ENCODE data around the gene PTGIS. TPM values are rescaled to one million over a fixed set of nuclear protein-coding genes. Genes with fewer than 3 reads are reported as not detected.

Gene PTGIS
- total RNA-seq, 1 donor from 2014 or later, result 72.1 TPM

DNA sequence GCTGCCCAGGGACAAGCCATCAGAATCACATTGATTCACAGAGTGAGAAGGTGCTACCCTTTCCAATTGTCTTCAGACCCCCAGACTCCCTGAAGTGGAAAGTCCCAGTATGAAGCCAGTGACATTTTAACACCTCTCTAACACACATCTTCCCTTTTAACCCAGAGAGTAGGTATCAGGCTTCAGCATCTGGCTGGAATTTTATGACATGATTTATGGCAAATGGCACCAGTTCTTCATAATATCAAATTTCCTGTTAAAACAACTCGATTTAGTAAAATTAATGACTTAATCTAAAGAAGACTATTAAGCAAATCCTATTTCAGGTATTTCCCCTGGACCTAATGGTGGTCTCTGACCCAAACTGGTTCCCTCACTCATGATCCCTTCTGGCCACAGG is 110.5 kb downstream of the PTGIS start:
- peaks cover 47% of the 10 kb centered on the region for H3K27me3 Mint-ChIP-seq (ENCODE audit: unreplicated experiment)
- H3K4me3 Mint-ChIP-seq (ENCODE audit: unreplicated experiment), result no peak overlapping the region
- H3K4me1 Mint-ChIP-seq (ENCODE audit: unreplicated experiment), result no peaks in the 10 kb centered on the region
- H3K9me3 Mint-ChIP-seq (ENCODE audit: unreplicated experiment), result no peaks in the 10 kb centered on the region
- TF ChIP-seq, protein P1, sequence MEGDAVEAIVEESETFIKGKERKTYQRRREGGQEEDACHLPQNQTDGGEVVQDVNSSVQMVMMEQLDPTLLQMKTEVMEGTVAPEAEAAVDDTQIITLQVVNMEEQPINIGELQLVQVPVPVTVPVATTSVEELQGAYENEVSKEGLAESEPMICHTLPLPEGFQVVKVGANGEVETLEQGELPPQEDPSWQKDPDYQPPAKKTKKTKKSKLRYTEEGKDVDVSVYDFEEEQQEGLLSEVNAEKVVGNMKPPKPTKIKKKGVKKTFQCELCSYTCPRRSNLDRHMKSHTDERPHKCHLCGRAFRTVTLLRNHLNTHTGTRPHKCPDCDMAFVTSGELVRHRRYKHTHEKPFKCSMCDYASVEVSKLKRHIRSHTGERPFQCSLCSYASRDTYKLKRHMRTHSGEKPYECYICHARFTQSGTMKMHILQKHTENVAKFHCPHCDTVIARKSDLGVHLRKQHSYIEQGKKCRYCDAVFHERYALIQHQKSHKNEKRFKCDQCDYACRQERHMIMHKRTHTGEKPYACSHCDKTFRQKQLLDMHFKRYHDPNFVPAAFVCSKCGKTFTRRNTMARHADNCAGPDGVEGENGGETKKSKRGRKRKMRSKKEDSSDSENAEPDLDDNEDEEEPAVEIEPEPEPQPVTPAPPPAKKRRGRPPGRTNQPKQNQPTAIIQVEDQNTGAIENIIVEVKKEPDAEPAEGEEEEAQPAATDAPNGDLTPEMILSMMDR (IDR thresholded peaks at IDR 0.05), result no peak
- H3K27ac Mint-ChIP-seq (ENCODE audit: unreplicated experiment), result no peak overlapping the region
- DNase-seq (ENCODE audit: extremely low spot score, unreplicated experiment), result no peak
- peaks cover 14% of the 10 kb centered on the region for H3K36me3 Mint-ChIP-seq (ENCODE audit: unreplicated experiment)

DNA sequence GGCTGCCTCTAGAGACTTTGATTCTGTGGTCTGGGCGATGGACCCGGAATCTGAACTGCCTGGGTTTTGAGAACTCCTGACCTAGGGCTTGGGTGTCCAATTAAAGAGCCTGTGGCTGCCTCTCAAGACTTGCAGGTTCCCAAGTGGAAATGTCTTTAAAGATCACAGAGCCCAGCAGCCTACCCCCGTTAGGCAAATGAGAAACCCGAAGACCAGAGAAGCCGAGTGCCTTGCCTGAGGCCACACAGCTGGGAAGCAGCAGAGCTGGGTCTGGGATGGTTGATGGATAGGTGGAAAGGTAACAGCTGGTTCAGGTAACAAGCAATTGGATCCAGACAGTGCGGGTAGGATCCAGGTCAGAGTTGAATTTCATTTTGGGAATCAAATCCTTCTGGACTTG is 111.3 kb downstream of the PTGIS start:
- no peak for DNase-seq (ENCODE audit: extremely low spot score, unreplicated experiment)
- Mint-ChIP-seq H3K36me3 (ENCODE audit: unreplicated experiment) (peaks cover 15% of the 10 kb centered on the region), H3K27me3 (ENCODE audit: unreplicated experiment) (peaks cover 47% of the 10 kb centered on the region), H3K4me1 (ENCODE audit: unreplicated experiment) (no peaks in the 10 kb centered on the region), H3K4me3 (ENCODE audit: unreplicated experiment) (no peak overlapping the region), H3K9me3 (ENCODE audit: unreplicated experiment) (no peaks in the 10 kb centered on the region), H3K27ac (ENCODE audit: unreplicated experiment) (no peak overlapping the region)
- TF ChIP-seq, protein P1 (IDR thresholded peaks at IDR 0.05), result no peak

DNA sequence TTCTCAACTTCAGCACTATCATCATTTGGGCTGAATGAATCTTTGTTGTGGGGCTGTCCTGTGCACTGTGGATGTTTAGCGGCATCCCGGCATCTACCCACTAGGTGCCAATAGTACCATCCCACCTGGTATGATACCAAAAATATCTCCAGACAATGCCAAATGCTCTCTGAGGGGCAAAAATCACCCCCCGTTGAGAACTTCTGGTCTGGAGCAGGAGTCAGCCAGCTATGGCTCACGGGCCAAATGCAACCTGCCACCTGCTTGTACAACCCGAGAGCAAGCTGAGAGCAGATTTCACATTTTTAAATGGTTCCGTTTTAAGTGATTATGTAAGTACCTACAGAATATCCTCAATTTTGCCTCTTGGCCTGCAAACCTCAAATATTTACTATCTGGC is 112.2 kb downstream of the PTGIS start:
- no peak for DNase-seq (ENCODE audit: extremely low spot score, unreplicated experiment)
- H3K27ac Mint-ChIP-seq (ENCODE audit: unreplicated experiment), result no peak overlapping the region
- TF ChIP-seq, protein P1 (IDR thresholded peaks at IDR 0.05), result no peak
- no peak overlapping the region for H3K4me3 Mint-ChIP-seq (ENCODE audit: unreplicated experiment)
- H3K36me3 Mint-ChIP-seq (ENCODE audit: unreplicated experiment), result peaks cover 15% of the 10 kb centered on the region
- H3K4me1 Mint-ChIP-seq (ENCODE audit: unreplicated experiment), result no peaks in the 10 kb centered on the region
- H3K27me3 Mint-ChIP-seq (ENCODE audit: unreplicated experiment), result peaks cover 47% of the 10 kb centered on the region
- H3K9me3 Mint-ChIP-seq (ENCODE audit: unreplicated experiment), result no peaks in the 10 kb centered on the region

Other genes starting within 250 kb of the PTGIS start
- 21.3 and 24.6 TPM in 2 replicates for gene KCNB1, start 85.5 kb downstream of the PTGIS start, total RNA-seq
- gene B4GALT5, start 145.7 kb upstream of the PTGIS start, total RNA-seq, result 45.4 TPM in 2 replicates
- gene SLC9A8, start 244.7 kb upstream of the PTGIS start, total RNA-seq, result 9.7 and 10.9 TPM in 2 replicates

Measured in osteocyte (in vitro differentiated cells).